Head of caudate nucleus (tissue), 42 donors: ENCODE measurements around the gene SH3BP5.
A peak's percentile ranks its signal among the peaks of the same experiment; 100 is the strongest.

ENCODE experiments used
- DNase-seq, 42 donors: peaks; one replicate each; pipeline versions ENCODE4 v3.0.0 to v3.0.0-alpha.2; 2020 to 2021; ENCODE audit warnings: mixed read lengths in 7 of 42
- intact Hi-C: fragments of 100-400 bp; cut with DNase I; formaldehyde crosslinking; loops from one replicate; pipeline ENCODE4 v1.15.0; 2022

The SH3BP5 gene

GRCh38 chr3:15330031-15330596 lies 2.3 kb downstream of the SH3BP5 start:
- intact Hi-C loops: loop anchor here (5.0 kb wide), 1 partner anchor 47 kb away; no protein-coding TSS in a partner anchor
- peak in 3 of 42 donors; percentile 18 to 27 (median 20) for DNase-seq

DNA sequence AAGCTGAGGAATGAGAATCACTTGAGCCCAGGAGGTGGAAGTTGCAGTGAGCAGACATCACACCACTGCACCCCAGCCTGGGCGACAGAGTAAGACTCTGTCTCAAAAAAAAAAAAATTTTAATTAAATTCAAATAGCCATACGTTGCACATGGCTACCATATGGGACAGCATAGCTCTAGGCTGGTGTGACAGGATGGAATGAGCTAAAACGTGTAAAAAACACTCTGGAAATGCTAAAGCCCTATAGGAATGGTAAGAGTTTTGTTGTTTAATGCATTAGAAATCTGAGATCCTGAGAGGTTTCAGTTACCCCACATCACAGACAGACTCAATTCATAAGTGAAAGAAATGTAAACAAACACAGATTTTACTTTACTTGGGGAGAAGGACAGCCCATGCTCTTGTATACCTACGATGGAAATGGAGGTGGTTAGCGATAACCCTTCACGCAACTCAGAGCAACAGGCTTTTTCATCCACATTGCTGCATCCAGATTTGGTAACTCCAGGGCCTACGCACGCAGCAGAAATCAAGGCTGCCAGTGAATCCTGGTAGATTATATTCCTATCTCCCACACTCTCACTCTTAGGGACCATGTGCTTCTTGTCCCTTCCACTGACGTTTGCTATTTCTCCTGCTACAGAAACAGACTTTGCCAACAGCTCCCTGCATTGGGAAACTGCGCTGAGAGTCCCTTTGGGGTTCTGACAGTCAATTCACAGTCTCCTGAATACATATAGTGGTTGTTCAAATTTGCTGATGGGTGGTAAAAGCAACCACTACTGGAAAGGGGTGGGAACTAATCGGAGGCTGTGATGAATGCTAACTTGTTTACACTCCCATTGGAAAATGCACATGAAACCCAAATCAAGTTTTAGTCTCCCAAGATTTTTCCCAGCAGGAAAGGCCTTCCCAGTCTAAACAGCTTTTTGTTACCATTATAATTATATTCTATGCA lies 3.1 kb downstream of the SH3BP5 start:
- intact Hi-C loops: loop anchor here (5.0 kb wide), 1 partner anchor 48 kb away; no protein-coding TSS in a partner anchor
- DNase-seq: peak in 15 of 42 donors; percentile 18 to 64 (median 35)

DNA sequence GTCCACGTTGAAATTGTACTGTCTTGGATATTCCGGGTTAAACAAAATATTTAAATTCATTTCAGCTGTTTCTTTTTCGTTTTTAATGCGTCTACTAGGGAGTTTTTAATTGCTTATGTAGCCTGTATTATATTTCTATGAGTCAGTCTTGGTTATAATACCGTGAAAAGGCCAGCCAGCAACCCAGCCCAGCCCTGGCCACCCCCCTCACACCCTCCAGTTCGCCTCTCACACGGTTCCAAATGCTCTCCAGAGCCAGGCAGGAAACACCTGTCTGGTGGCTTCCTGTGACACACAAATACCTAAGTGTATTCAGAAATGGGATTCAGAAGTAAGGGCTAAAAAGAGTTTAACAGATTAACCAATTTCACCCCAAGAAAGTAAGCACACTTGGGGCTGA lies 4.4 kb downstream of the SH3BP5 start:
- DNase-seq: no peak
- intact Hi-C loops: no loop called here

GRCh38 chr3:15326673-15327072 lies 5.7 kb downstream of the SH3BP5 start:
- intact Hi-C loops: no loop called here

DNA sequence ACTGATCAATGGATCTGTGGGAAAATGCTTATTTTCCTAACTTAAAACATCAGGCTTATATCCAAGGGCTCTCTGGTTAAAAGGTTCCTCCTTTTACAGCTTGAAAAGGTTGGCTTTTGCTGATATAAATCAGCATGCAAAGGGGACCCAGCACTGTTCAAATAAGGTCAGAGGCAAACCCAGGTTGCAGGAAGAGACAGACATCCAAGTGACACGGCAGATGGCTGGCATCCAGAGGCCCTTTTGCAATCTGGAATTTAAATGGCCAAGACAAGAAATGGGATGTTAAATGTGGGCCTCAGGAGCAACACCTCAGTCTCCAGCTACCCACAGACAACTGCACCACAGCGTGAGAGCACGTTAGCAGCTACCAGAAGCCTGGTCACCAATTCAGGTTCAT lies 6.3 kb downstream of the SH3BP5 start:
- intact Hi-C loops: no loop called here
- DNase-seq: no peak

More at GRCh38 chr3:15326673-15327072, 5.7 kb downstream of the SH3BP5 start:
- DNase-seq: no peak

DNA sequence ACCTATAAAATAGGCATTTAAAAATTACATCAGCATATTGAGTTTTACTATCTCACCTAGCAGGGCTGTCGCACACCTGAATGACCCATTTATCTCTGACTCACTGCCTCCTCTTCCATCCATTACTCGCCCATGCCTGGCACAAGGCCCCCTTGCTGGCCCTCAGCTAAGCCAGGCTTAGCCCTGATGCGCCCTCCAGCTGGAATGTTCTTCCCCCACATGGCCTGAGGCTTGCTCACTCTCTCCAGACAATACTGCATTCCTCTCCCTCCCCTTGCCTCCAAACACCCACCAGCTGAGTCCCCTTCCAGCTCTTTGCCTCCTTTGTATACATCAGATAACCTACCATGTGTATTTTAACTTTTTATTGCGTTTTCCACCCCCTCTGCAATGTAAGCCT lies 7.2 kb downstream of the SH3BP5 start:
- DNase-seq: no peak
- intact Hi-C loops: no loop called here

GRCh38 chr3:15324379-15324808 lies 8.0 kb downstream of the SH3BP5 start:
- no peak for DNase-seq

DNA sequence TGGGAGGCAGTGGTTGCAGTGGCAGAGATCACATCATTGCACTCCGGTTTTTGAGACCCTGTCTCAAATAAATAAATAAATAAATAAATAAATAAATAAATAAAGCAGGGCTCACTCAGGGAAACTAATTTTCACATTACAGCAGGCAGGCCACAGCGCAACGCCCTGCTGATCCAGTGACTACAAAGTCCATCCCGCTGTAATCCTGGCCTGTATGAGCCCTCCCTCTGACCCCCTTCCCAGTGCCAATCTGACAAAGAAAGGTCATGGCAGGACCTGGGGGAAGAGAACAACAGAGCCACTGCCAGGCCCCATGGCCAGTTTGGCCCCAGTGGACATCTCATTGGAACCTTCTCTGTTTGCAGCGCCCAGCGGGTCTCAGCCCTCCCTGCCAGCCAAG lies 9.3 kb downstream of the SH3BP5 start:
- intact Hi-C loops: no loop called here
- DNase-seq: peak in 1 of 42 donors; percentile 18

More at GRCh38 chr3:15324379-15324808, 8.0 kb downstream of the SH3BP5 start:
- intact Hi-C loops: no loop called here

DNA sequence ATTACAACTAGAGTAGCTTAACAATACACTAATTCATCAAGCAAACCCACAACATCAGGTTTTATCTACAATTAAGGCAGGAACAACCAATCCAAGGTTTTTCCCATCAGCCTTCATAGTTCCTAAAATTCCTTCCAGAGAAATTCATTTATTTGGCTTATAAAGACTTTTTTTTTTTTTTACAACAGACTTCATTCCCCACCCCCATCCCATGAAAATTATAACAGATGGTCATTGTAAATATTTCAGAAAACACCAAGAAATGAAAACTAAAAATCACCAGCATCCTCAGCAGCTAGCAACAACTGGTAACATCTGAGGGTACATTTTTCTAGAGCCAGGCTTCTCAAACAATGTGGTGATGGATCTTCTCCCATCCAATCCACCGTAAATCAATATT lies 11.0 kb downstream of the SH3BP5 start:
- DNase-seq: no peak
- intact Hi-C loops: no loop called here

- intact Hi-C loops: no loop called here
- no peak for DNase-seq
Observed at GRCh38 chr3:15319575-15319974, 12.8 kb downstream of the SH3BP5 start.

DNA sequence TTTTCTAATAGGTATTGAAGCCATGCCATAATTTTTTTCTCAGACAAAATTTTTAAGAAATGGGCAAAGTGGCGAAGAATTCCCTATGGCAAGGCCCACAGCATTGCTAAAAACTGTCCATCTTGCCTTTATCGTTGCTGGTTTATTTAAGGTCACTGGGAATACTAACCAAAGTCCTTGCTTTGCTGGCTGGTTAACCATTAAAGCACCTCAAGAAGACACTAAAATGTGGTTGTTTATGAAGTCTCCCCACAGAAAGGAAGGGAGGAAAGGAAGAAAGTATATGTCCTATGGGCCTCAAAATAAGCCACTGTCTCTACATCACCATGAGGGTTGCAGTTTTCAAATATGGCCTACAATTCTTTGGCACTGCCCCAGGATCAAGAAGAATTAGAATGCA lies 13.2 kb downstream of the SH3BP5 start:
- intact Hi-C loops: no loop called here
- DNase-seq: no peak

GRCh38 chr3:15318661-15319060 lies 13.7 kb downstream of the SH3BP5 start:
- intact Hi-C loops: no loop called here
- no peak for DNase-seq

- intact Hi-C loops: no loop called here
- no peak for DNase-seq
Observed at GRCh38 chr3:15316998-15317435, 15.4 kb downstream of the SH3BP5 start.

- DNase-seq: no peak
- intact Hi-C loops: no loop called here
Observed at GRCh38 chr3:15315003-15315402, 17.4 kb downstream of the SH3BP5 start.

DNA sequence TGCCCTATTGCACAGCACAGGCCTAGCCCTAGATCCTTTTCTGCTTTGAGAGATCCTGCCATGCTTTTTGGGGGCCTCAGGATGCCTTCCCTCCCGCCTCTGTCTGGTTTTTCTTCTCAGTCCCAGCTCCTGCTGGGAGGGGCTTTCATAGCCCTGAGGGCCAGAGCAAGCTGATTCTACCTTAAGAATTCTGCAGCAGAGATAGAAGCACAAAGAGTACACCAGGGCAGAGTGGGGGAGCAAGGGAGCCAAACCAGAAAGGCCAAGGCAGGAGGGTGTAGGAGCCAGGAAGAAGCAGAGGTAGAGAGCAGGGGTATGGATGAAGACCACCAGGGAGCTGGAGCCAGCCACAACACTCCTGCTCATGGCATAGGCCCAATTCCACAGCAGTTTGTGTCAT lies 18.1 kb downstream of the SH3BP5 start:
- intact Hi-C loops: no loop called here
- no peak for DNase-seq

DNA sequence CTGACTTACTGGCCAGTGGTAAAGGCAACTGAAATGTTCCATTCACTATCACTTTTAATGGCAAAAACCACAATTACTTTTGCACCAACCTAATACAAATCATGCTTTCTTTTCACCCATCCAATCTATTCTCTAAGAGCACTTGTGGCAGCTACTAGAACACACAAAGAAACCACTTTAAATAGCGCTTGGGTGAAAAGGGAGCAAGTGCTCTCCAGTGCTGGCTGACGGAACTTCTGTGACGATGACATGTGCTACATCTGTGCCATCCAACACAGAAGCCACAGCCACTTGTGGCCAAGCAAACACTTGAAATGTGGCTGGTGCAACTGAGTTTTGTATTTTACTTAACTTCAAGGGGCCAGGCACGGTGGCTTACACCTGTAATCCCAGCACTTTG lies 18.9 kb downstream of the SH3BP5 start:
- intact Hi-C loops: no loop called here
- peak in 3 of 42 donors; percentile 35 to 66 (median 57) for DNase-seq

DNA sequence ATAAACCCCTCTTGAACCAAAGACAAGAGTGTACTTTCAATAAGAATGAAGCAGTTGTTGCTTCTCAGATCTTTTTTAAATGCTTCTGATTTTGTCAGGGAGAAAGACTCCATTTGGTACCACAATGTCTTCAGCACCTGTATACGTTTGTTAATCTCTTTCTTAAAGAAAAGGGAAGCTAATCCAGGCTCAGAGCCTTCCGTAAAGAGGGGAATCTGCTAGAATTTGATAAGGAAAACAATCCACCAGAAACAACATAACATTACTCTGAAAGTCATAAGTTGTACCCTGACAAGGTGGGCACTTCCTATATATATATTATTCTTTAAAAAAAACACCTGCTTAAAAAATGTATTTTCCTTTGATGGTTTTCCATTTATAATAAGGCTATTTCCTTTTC lies 19.8 kb downstream of the SH3BP5 start:
- no peak for DNase-seq
- intact Hi-C loops: no loop called here

GRCh38 chr3:15310491-15311370 lies 21.7 kb downstream of the SH3BP5 start:
- intact Hi-C loops: no loop called here
- DNase-seq: peak in 14 of 42 donors; percentile 20 to 83 (median 44)

- DNase-seq: peak in 39 of 42 donors; percentile 30 to 91 (median 69)
- intact Hi-C loops: no loop called here
Observed at GRCh38 chr3:15309662-15310335, 22.6 kb downstream of the SH3BP5 start.
